GM23248 (cell line): ENCODE measurements around the gene ANAPC15. TPM values are rescaled to one million over a fixed set of nuclear protein-coding genes. Genes with fewer than 3 reads are reported as not detected.

ENCODE experiments used
- DNase-seq: peaks from one replicate; pipeline ENCODE4 v3.0.0-alpha.2; 2015
- H2AFZ ChIP-seq: fragments of 200-600 bp; sonication (generic); 2 replicates; pipeline ENCODE4 v1.6.1; 2016; ENCODE audit warnings: antibody characterized with exemption
- H3F3A ChIP-seq: fragments of 200-600 bp; sonication (generic); 2 replicates; pipeline ENCODE4 v1.6.1; 2016; ENCODE audit warnings: mild to moderate bottlenecking, antibody characterized with exemption, mixed run types; ENCODE audit not compliant: insufficient read depth
- H3K27ac ChIP-seq: fragments of 200-600 bp; sonication (generic); 2 replicates; pipeline ENCODE4 v1.5.1; 2016; ENCODE audit warnings: mild to moderate bottlenecking
- H3K27me3 ChIP-seq: fragments of 200-600 bp; sonication (generic); replicated peaks from 2 replicates; pipeline ENCODE4 v1.6.1; 2016; ENCODE audit warnings: mild to moderate bottlenecking; ENCODE audit not compliant: insufficient read depth
- H3K36me3 ChIP-seq: fragments of 200-600 bp; sonication (generic); 2 replicates; pipeline ENCODE4 v1.6.1; 2016; ENCODE audit warnings: low read depth, mild to moderate bottlenecking
- H3K4me1 ChIP-seq: fragments of 200-600 bp; sonication (generic); 2 replicates; pipeline ENCODE4 v1.6.1; 2016; ENCODE audit warnings: mild to moderate bottlenecking; ENCODE audit not compliant: insufficient read depth
- H3K4me2 ChIP-seq: fragments of 200-600 bp; sonication (generic); one replicate; pipeline ENCODE4 v1.6.1; 2016; ENCODE audit warnings: mild to moderate bottlenecking; ENCODE audit not compliant: unreplicated experiment
- H3K4me3 ChIP-seq: fragments of 200-600 bp; sonication (generic); 2 replicates; pipeline ENCODE4 v1.5.1; 2016; ENCODE audit warnings: mild to moderate bottlenecking
- H3K79me2 ChIP-seq: fragments of 200-600 bp; sonication (generic); 2 replicates; pipeline ENCODE4 v1.6.1; 2016; ENCODE audit warnings: mild to moderate bottlenecking; ENCODE audit not compliant: insufficient read depth
- H3K9ac ChIP-seq: fragments of 200-600 bp; sonication (generic); 2 replicates; pipeline ENCODE4 v1.6.1; 2016; ENCODE audit warnings: mild to moderate bottlenecking
- H3K9me2 ChIP-seq: fragments of 200-600 bp; sonication (generic); 2 replicates; pipeline ENCODE4 v1.6.1; 2016; ENCODE audit warnings: mixed run types, mild to moderate bottlenecking, moderate library complexity; ENCODE audit not compliant: insufficient read depth
- H3K9me3 ChIP-seq: fragments of 200-600 bp; sonication (generic); one replicate; pipeline ENCODE4 v1.6.1; 2017; ENCODE audit warnings: low read depth
- H4K20me1 ChIP-seq: fragments of 200-600 bp; sonication (generic); 2 replicates; pipeline ENCODE4 v1.6.0; 2016; ENCODE audit not compliant: insufficient read depth
- EZH2 ChIP-seq: fragments of 200-600 bp; sonication (generic); IDR thresholded peaks from 2 replicates; pipeline ENCODE4 v1.6.1; 2018; ENCODE audit warnings: antibody characterized with exemption, mild to moderate bottlenecking; ENCODE audit not compliant: insufficient read depth, poor library complexity, severe bottlenecking
- EZH2phosphoT487 ChIP-seq: fragments of 200-600 bp; sonication (generic); IDR thresholded peaks from 2 replicates; pipeline ENCODE4 v1.6.1; 2018; ENCODE audit warnings: antibody characterized with exemption, moderate library complexity, mild to moderate bottlenecking, low read depth; ENCODE audit not compliant: insufficient read depth
- WGBS, 2 experiments: methylation state at CpG; one replicate each; pipeline ENCODE4 v1.1.6; 2015 to 2017; ENCODE audit warnings: low lambda C conversion rate in 2 of 2, low coverage in 1 of 2; ENCODE audit errors: missing lambda C conversion rate in 2 of 2; 5-methylcytosine and 5-hydroxymethylcytosine counted together
- in situ Hi-C: fragments of 300-500 bp; cut with MboI; formaldehyde crosslinking; loops from 2 replicates; pipeline ENCODE4 v1.15.0; 2020
- polyA plus RNA-seq: library from polyadenylated mRNA; unstranded; fragments of >200 nt; fragmentation: Nextera tagmentation; extraction: Ambion mirVana; gene quantifications from 2 replicates; pipeline ENCODE4 v1.2.1, GENCODE V29; 2016
- total RNA-seq: library from RNA; depleted of rRNA; stranded (reverse); fragments of >200 nt; shearing (Covaris generic); gene quantifications from 2 replicates; pipeline ENCODE4 v1.2.3, GENCODE V29; 2014

ANAPC15 gene
- total and polyA plus RNA-seq, 2 experiments from 2014 or later: 38.7 to 62.4 TPM

DNA sequence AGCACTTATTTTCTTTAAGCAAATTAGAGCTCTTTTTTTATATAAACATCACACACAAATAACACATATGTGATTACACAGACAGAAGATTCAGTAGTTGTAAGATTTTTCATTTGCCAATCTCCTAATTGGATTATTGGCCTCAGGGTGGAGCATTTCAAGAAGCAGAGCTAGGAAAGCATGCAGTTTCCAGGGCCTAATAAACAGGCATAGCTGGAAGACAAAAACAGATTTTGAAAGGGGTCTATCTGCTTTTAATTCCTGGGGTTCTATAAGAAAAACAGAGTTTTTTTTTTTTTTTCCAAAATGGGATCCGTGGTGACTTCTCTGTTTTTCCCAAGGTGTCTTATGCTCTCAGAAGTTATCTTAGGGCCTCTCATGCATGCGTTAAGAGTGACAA is 15.4 kb upstream of the ANAPC15 start:
- DNase-seq: no peak
- Histone ChIP-seq H3K4me2 (no peak overlapping the region), H3F3A (no peaks in the 10 kb centered on the region), H3K27me3 (no peaks in the 10 kb centered on the region), H3K9me2 (no peaks in the 10 kb centered on the region), H3K36me3 (no peaks in the 10 kb centered on the region), H3K4me3 (no peak overlapping the region), H3K9ac (no peak overlapping the region), H3K9me3 (no peaks in the 10 kb centered on the region), H4K20me1 (no peaks in the 10 kb centered on the region), H3K27ac (no peak overlapping the region), H3K4me1 (no peaks in the 10 kb centered on the region), H3K79me2 (no peaks in the 10 kb centered on the region), H2AFZ (no peak overlapping the region)
- in situ Hi-C loops: no loop called here
- no peak for TF ChIP-seq EZH2phosphoT487
- no peak for TF ChIP-seq EZH2
- WGBS, 2 experiments: 39 to 41% methylated on average over 2 of the region's 2 CpGs

DNA sequence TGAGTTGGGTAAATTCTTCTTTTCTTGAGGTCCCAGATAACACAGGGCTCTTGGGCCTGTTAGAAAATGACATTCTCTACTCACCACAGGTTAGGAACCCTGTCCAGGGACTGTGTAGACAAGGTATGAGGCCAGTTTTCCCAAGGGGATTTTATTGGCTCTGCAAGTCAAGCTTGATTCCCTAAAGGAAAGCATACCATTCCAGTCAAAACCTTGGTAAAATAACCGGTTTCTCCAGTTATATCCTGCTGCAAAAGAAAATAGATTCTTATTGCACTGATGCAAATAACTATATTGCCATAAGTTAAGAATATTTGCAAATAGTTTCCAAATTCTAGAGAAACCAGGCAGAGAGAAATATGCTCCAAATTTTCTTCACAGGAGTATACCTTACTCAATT is 13.5 kb upstream of the ANAPC15 start:
- no peaks in the 10 kb centered on the region for H3K36me3 ChIP-seq
- H3K4me1 ChIP-seq: no peaks in the 10 kb centered on the region
- no peaks in the 10 kb centered on the region for H3K9me3 ChIP-seq
- no peaks in the 10 kb centered on the region for H3F3A ChIP-seq
- no peak overlapping the region for H2AFZ ChIP-seq
- no peak for DNase-seq
- H3K79me2 ChIP-seq: no peaks in the 10 kb centered on the region
- WGBS, 2 experiments: 41 to 42% methylated on average over 1 of the region's 1 CpG
- H3K4me2 ChIP-seq: no peak overlapping the region
- in situ Hi-C loops: no loop called here
- no peak overlapping the region for H3K4me3 ChIP-seq
- no peaks in the 10 kb centered on the region for H4K20me1 ChIP-seq
- no peak overlapping the region for H3K27ac ChIP-seq
- TF ChIP-seq EZH2 (no peak), EZH2phosphoT487 (no peak)
- H3K27me3 ChIP-seq: no peaks in the 10 kb centered on the region
- no peaks in the 10 kb centered on the region for H3K9me2 ChIP-seq
- no peak overlapping the region for H3K9ac ChIP-seq

DNA sequence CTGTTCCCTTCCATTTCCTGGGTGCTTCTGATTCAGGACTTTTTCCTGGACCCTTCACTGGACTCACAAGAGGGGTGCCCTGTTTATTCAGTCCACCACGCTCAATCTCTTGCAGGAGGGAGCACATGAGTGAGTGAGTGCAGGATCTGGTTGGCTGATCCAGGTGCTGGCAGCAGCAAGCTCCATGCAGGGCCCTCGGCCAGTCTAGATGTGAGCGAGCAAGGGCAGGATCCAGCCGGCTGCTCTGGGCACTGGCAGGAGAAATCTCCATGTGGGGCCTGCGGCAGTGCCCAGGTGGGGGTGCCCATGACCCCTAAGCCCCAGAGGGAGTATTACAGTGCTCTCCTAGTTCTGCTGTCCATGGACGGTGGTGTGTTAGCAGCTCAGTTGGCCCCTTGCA is 11.6 kb upstream of the ANAPC15 start:
- H3K4me2 ChIP-seq: no peak overlapping the region
- no peaks in the 10 kb centered on the region for H4K20me1 ChIP-seq
- WGBS, 2 experiments: 71 to 72% methylated on average over 6 of the region's 6 CpGs
- H3K27ac ChIP-seq: no peak overlapping the region
- no peaks in the 10 kb centered on the region for H3K27me3 ChIP-seq
- no peaks in the 10 kb centered on the region for H3K9me3 ChIP-seq
- in situ Hi-C loops: no loop called here
- no peak overlapping the region for H3K9ac ChIP-seq
- DNase-seq: no peak
- TF ChIP-seq EZH2 (no peak), EZH2phosphoT487 (no peak)
- no peaks in the 10 kb centered on the region for H3K4me1 ChIP-seq
- no peaks in the 10 kb centered on the region for H3K9me2 ChIP-seq
- no peak overlapping the region for H2AFZ ChIP-seq
- H3F3A ChIP-seq: no peaks in the 10 kb centered on the region
- no peaks in the 10 kb centered on the region for H3K79me2 ChIP-seq
- H3K4me3 ChIP-seq: no peak overlapping the region
- no peaks in the 10 kb centered on the region for H3K36me3 ChIP-seq

DNA sequence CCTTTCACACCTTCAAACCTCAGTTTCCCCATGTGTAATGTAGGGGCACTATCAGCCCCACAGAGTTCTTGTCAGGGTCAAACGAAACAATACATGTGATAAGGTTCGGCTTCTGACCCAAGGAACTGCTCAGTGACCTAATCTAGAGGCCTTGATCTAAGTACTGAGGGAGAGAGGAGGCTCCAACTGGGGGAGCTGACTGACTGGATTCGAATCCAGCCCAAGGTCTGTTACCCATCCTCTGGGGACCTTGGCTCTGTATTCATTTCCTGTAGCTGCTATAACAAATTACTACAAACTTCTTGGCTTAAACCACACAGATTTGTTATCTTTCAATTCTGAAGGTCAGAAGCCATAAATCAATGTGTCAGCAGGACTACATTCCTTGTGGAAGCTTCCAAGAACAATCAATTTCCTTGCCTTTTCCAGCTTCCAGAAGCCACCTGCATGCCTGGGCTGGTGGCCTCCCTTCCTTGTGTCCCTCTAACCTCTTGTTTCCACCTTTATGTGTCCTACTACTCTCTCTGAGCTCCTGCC is 10.7 kb upstream of the ANAPC15 start:
- Histone ChIP-seq H3F3A (no peaks in the 10 kb centered on the region), H3K36me3 (no peaks in the 10 kb centered on the region), H3K79me2 (no peaks in the 10 kb centered on the region), H3K4me3 (no peak overlapping the region), H3K9me3 (no peaks in the 10 kb centered on the region), H4K20me1 (no peaks in the 10 kb centered on the region), H3K9ac (no peak overlapping the region), H3K9me2 (no peaks in the 10 kb centered on the region), H3K4me2 (no peak overlapping the region), H3K4me1 (no peaks in the 10 kb centered on the region), H2AFZ (no peak overlapping the region), H3K27me3 (no peaks in the 10 kb centered on the region), H3K27ac (no peak overlapping the region)
- whole genome bisulfite sequencing, 2 experiments: 60 to 64% methylated on average over 3 of the region's 3 CpGs
- in situ Hi-C loops: no loop called here
- no peak for DNase-seq
- TF ChIP-seq EZH2phosphoT487 (no peak), EZH2 (no peak)

DNA sequence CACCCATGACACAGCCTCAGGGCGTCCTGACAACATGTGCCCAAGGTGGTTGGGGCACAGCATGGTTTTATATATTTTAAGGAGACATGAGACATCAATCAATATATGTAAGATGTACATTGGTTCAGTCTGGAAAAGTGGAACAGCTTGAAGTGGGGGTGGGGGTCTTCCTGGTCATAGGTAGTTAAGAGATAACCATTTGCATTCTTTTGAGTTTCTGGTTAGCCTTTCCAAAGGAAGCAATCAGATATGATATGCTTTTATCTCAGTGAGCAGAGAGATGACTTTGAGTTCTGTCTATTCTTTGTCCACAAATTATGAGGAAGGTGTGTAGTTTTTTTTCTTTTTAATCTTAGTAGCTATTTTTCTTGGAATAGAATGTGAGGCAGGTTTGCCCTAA is 10.1 kb upstream of the ANAPC15 start:
- in situ Hi-C loops: no loop called here
- WGBS, 2 experiments: 85 to 92% methylated on average over 1 of the region's 1 CpG
- no peaks in the 10 kb centered on the region for H3K36me3 ChIP-seq

More for the DNA sequence above, 10.1 kb upstream of the ANAPC15 start:
- no peak overlapping the region for H3K4me2 ChIP-seq
- no peaks in the 10 kb centered on the region for H3K79me2 ChIP-seq
- H2AFZ ChIP-seq: no peak overlapping the region
- no peak overlapping the region for H3K4me3 ChIP-seq
- no peaks in the 10 kb centered on the region for H3K9me3 ChIP-seq
- no peaks in the 10 kb centered on the region for H3K4me1 ChIP-seq
- H3F3A ChIP-seq: no peaks in the 10 kb centered on the region
- H4K20me1 ChIP-seq: no peaks in the 10 kb centered on the region
- H3K9me2 ChIP-seq: no peaks in the 10 kb centered on the region
- no peak overlapping the region for H3K9ac ChIP-seq
- DNase-seq: no peak
- H3K27ac ChIP-seq: no peak overlapping the region
- TF ChIP-seq EZH2phosphoT487 (no peak), EZH2 (no peak)
- no peaks in the 10 kb centered on the region for H3K27me3 ChIP-seq
